ENCODE results near the gene MEPE. TPM values are rescaled to one million over a fixed set of nuclear protein-coding genes. Genes with fewer than 3 reads are reported as not detected.

The MEPE gene
- total RNA-seq, 4 donors from 2014 or later = not detected

GRCh38 chr4:87804871-87805270 is 27.9 kb upstream of the MEPE start:
- TF ChIP-seq CTCF (IDR thresholded peaks at IDR 0.05) = no peak
- no peak for ATAC-seq (ENCODE audit: low FRiP score)
- no peak for DNase-seq (ENCODE audit: low spot score)

- no peak for TF ChIP-seq CTCF (IDR thresholded peaks at IDR 0.05)
- no peak for ATAC-seq (ENCODE audit: low FRiP score)
- no peak for DNase-seq (ENCODE audit: low spot score)
These were observed 26.8 kb upstream of the MEPE start for GRCh38 chr4:87805971-87806370.

GRCh38 chr4:87806520-87806919 is 26.2 kb upstream of the MEPE start:
- no peak for TF ChIP-seq CTCF (IDR thresholded peaks at IDR 0.05)
- DNase-seq (ENCODE audit: low spot score) (no peak), ATAC-seq (ENCODE audit: low FRiP score) (no peak)

- TF ChIP-seq CTCF (IDR thresholded peaks at IDR 0.05) = no peak
- ATAC-seq (ENCODE audit: low FRiP score) (no peak), DNase-seq (ENCODE audit: low spot score) (no peak)
These were observed 25.4 kb upstream of the MEPE start for GRCh38 chr4:87807402-87807801.

- TF ChIP-seq CTCF (IDR thresholded peaks at IDR 0.05) = no peak
- no peak for ATAC-seq (ENCODE audit: low FRiP score)
These were observed 20.8 kb upstream of the MEPE start for GRCh38 chr4:87811977-87812376.

GRCh38 chr4:87819281-87819919 is 13.4 kb upstream of the MEPE start:
- ATAC-seq (ENCODE audit: low FRiP score) (no peak), DNase-seq (ENCODE audit: low spot score) (no peak)
- no peak for TF ChIP-seq CTCF (IDR thresholded peaks at IDR 0.05)

More at GRCh38 chr4:87811977-87812376, 20.8 kb upstream of the MEPE start:
- DNase-seq (ENCODE audit: low spot score) = no peak

- TF ChIP-seq CTCF (IDR thresholded peaks at IDR 0.05) = no peak
- DNase-seq (ENCODE audit: low spot score) = no peak
- no peak for ATAC-seq (ENCODE audit: low FRiP score)
These were observed 9.6 kb upstream of the MEPE start for GRCh38 chr4:87823200-87823599.

Data from omental fat pad (tissue), 4 donors.